GM18511 (cell line): ENCODE measurements around the gene CYP4F8.
"Not testable (repeated sequence)": the region's sequence is repeated elsewhere in the genome, so short reads cannot be mapped to it uniquely, and the experiment has no call there.

Source experiments
- ATAC-seq: cut with Tn5 transposase; IDR thresholded peaks from one replicate; pipeline ENCODE4 v1.9.1; 2021; ENCODE audit warnings: mild to moderate bottlenecking, moderate library complexity; ENCODE audit not compliant: unreplicated experiment

The CYP4F8 gene, protein sequence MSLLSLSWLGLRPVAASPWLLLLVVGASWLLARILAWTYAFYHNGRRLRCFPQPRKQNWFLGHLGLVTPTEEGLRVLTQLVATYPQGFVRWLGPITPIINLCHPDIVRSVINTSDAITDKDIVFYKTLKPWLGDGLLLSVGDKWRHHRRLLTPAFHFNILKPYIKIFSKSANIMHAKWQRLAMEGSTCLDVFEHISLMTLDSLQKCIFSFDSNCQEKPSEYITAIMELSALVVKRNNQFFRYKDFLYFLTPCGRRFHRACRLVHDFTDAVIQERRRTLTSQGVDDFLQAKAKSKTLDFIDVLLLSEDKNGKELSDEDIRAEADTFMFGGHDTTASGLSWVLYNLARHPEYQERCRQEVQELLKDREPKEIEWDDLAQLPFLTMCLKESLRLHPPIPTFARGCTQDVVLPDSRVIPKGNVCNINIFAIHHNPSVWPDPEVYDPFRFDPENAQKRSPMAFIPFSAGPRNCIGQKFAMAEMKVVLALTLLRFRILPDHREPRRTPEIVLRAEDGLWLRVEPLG

DNA sequence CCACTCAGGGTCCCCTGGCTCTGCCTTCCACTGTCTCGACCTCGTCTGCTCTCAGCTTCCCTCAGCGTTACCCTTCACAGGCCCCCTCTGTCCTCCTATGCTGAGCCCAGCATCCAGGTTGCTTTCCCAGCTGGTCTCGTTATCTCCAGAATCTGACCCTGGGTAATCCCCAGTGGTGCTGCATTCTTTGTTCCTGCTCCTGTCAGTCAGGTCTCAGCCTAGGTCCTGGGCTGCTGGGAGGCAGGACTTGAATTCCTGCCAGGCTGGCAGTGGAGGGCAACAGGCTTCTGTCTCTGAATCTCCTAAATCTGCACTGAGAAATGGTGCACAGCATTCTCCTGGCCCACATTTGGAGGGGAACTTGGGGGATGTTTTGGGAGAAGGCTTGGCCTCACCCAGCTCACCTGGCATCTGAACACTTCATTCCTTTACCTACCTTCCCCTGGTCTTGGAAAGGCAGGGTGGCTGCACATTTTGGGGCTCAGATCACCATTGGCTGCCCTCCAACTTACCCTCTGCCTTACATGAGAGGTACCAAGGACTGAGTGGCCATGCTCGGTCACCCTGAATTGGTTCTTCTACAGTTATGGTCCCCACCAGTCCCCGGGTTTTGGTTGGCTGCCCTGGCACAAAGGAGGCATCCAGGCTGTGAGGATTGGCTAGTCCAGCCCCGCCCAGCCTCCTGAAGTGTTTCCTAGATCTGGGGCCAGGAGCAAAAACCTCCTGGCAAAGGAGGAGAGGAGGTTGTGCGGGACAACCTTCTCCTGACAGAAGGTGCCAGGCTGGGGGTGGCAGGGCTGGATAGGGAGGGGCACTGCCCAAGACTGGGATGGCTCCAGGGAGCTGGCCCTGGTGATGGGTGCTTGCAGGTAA, at the start of gene CYP4F8:
Gene CYP4F8, plus strand, starts transcription at position 712 of the 873 bp plus-strand sequence. CDS start 399 bp downstream, outside the sequence.
- no peak for ATAC-seq

DNA sequence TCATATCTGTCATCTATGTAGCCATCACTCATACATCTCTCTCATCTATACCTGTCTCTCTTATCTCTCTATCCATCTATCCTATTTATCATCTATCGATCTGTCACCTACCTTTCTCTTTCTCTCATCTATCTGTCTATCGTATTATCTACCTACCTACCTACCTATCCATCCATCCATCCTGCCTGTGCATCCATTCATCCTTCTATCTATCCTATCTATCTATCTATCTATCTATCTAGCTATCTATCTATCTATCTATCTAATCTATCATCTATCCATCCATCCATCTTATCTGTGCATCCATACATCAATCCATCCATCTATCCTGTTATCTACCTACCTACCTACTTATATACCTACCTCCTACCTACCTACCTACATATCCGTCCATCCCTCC, 44.6 kb upstream of the CYP4F8 start:
- no peak for ATAC-seq

DNA sequence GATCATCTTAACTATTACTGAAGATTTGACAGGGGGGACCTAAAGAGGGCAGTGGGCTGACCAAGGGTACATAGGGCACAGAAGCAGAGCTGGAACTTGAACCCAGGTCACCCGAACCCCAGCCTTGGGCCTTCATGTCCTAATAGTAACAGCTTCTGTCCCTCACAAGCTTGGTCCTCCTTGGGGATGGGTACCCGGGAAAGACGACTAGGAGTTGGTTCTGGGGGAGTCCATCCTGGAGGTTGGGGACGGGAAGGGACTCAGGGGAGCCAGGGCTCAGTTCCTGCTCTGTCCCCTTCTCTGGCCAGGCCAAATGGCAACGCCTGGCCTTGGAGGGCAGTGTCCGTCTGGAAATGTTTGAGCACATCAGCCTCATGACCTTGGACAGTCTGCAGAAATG, 39.6 kb upstream of the CYP4F8 start:
- no peak for ATAC-seq

DNA sequence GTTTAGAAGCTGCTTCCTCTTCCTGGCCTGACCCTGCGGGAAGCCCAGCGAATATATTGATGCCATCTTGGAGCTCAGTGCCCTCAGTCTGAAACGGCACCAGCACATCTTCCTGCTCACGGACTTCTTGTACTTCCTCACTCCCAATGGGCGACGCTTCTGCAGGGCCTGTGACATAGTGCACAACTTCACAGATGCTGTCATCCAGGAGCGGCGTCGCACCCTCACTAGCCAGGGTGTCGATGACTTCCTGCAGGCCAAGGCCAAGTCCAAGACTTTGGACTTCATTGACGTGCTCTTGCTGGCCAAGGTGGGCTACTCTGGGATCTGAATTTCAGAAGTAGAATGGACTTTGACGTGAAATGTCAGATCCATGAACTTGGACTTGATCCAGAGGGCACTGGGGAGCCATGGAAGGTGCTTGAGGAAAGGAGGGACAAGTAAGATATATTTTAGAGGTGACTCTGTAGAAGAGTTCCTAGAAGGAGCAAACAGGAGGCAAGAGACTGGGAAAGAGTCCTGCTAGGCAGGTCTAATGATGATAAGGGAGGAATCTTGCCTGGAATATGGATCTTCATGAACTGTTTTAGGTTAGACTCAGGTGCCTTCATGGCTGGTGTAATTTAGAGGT, 38.4 kb upstream of the CYP4F8 start:
- ATAC-seq: no peak

DNA sequence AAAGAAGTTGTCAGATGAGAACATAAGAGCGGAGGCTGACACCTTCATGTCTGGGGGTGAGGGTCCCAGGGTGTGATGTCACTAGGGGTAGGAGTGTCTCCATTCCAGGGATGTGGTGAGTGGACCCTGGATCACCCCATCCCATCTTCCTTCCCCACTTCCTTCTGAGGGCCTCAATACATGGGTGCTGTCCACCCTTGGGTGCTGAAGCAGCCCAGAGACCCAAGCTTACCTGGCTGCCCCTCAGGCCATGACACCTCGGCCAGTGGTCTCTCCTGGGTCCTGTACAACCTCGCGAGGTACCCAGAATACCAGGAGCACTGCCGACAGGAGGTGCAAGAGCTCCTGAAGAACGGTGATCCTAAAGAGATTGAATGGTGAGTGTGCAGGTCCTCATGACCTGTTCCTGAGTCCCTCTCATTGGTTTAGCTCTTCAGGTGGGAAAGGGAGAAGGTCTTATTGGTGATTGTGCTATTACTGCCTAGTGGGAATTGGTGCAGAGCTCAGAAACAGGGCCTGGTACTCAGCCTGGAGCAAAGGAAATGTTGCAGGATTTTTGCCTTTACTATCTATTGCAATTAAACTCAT, 37.7 kb upstream of the CYP4F8 start:
- no peak for ATAC-seq

DNA sequence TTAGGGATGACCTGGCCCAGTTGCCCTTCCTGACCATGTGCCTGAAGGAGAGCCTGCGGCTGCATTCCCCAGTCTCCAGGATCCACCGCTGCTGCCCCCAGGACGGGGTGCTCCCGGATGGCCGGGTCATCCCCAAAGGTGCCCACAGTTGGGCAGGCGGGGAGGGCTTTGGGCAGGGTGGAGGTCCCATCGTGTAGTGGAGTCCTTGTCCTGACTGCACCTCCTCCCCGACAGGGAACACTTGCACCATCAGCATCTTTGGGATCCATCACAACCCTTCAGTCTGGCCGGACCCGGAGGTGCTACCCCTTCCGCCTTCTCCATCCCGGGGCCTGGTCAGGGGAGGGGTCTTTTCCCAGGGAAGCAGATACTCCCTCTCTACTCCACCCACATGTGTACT, 31.7 kb upstream of the CYP4F8 start:
- no peak for ATAC-seq

DNA sequence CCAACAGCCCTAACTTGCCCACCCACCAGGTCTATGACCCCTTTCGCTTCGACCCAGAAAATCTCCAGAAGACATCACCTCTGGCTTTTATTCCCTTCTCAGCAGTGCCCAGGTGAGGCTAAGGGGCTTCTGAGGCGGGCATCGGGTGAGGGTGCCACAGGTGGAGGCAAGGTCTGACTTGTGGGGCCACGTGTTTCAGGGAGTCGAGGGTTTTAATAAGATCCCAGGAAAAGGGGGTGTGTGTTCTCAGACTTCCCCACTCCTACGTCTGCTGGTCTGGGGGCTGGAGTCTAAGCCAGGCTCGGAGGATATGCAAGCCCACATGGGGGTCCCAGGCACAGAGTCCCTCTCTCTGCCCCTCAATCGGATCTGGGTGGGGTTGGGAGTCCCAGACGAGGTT, 30.9 kb upstream of the CYP4F8 start:
- ATAC-seq: no peak

DNA sequence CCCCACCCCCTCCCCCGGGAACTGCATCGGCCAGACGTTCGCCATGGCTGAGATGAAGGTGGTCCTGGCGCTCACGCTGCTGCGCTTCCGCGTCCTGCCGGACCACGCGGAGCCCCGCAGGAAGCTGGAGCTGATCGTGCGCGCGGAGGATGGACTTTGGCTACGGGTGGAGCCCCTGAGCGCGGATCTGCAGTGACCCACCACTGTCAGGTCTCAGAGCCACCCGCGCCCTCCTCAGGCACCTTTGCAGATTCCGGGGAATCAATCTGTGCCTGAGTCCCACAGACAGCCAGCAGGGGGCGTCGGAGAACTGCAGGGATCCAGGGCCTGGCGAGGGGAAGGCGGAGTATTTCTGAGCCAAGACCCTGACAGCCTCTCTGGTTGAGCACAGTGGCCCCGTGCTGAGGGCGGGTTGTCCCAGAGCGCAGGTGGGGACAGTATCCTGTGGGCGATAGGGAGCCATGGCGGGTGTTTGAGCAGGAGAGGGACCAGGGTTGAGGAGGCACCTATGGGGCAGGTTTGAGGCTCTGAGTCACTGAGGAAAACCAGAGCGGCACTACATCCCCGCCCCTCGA, 30.4 kb upstream of the CYP4F8 start:
- no peak for ATAC-seq

DNA sequence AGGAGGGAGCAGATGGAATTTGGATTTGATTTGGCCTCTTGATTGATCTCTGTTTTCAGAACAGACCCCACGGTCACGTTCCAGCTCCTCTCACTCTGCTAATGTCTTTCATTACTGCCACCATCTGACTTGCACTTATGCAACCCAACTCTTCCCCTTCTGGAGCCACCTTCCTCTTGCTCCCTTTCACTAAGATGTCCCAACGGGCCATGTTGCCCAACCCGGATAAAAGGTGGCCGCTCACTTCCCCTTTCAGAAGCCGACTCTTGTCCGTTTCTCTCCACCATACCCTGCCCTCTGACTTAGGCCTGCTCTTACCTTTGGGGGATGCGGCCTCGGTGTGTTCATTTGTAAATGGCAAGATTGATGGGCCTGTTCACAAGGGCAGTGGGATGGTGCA, 27.4 kb upstream of the CYP4F8 start:
- ATAC-seq: no peak

DNA sequence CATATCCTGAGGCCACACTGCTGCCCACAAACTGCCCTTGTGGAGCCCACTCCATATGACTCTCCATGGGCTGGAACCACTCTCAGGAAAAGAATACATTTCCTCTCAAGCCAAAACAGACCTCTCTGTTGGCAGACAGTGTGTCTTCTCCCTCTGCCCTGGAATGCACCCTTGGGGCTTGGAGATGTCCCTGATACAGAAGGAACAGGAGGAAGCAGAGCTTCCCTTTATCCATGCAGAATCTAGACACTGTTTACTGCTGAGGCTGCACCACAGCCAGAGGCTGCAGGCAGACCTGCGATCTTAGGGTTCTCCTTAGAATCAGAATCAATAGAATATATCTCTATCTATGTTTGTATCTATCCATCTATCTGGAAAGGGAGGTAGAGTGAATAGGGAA, 26.8 kb upstream of the CYP4F8 start:
- no peak for ATAC-seq

DNA sequence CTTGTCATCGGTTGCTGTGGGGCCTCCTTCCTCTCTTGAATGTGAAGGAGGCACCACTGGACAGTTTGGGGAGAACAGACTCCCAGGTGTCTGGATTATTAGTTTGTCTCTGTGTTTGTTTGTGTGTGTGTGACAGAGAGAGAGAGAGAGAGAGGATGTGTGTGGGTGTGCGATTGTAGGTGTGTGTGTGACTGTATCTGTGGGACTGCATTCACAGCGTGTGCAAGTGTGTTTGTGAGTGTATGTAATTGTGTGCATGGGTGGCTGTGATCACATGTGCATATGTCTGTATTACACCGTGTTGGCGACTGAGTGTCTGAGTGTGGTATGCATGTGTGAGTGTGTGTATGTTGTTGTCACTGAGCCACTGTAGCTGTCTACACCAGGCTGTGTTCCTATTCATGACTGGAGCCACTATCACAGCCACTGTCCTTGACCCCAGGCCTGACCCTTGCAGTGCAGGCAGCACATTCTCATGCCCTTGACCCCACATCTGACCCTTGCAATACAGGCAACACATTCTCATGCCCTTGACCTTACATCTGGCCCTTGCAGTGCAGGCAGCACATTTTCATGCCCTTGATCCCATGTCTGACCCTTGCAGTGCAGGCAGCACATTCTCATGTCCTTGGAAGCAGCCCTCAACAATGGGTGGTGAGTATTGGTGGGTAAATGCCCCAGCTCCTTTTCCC, 25.1 kb upstream of the CYP4F8 start:
- ATAC-seq: no peak

DNA sequence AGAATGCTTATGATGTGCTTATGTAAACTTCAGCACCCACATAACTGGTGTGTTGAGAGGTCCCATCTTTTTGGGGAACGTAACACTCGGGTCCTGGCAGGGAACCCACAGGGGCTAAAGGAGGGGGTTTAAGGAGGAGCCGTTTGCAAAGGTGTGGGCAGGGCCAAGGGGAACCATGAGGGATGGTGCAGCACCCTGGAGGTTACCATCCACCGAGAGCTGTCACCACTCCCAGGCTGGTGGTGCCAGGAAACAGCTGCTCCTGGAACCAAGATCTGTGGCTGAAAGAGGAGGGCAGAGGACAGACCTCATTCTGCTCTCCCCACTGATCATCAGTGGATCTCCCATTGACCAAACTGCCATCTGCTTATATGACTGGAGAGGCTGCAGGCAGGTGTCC, 23.2 kb upstream of the CYP4F8 start:
- ATAC-seq: no peak

DNA sequence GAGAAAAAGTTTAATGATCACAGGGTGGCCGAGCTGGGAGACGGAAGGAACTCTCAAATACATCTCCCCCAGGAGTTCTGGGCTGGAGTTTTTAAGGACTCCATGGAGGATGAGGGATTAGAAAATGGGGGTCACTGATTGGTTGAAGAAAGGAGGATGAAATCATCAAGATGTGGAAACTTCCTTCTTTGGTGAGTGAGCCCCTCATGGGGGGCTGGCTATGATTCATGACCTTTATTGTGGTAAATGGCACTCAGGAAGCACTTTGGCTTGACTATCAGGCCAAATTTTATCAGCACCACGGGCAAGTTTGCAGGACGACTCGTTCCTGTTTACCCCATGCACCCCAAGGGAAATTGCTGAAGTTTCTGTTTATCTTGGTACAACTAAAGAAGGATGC, 22.5 kb upstream of the CYP4F8 start:
- ATAC-seq: not testable (repeated sequence)

DNA sequence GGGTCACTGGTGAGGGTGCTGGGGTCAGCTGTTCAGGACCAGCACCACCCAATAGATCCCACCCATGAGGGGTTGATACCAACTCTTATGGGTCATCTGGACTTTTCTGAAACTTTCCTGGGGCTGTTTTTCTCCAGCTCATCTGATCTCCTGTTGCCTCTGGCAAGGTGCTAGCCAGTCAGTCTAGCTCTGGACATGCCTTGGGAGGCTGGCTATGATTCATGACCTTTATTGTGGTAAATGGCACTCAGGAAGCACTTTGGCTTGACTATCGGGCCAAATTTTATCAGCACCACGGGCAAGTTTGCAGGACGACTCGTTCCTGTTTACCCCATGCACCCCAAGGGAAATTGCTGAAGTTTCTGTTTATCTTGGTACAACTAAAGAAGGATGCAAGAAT, 21.3 kb upstream of the CYP4F8 start:
- ATAC-seq: not testable (repeated sequence)

DNA sequence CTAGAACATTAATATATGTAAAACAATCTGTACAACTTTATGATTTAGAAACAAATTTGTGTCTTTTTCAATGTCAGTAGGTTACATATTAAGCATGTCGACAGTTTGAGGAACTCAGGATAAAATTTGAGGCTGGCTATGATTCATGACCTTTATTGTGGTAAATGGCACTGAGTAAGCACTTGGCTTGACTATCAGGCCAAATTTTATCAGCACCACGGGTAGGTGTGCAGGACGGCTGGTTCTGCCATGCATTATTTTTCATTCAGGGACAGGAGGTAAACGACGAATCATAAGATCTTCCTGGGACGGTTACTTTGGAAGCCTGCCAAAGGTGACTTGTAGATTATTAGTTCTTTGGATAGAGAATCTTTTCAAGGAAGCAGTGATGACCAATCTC, 19.9 kb upstream of the CYP4F8 start:
- ATAC-seq: no peak

DNA sequence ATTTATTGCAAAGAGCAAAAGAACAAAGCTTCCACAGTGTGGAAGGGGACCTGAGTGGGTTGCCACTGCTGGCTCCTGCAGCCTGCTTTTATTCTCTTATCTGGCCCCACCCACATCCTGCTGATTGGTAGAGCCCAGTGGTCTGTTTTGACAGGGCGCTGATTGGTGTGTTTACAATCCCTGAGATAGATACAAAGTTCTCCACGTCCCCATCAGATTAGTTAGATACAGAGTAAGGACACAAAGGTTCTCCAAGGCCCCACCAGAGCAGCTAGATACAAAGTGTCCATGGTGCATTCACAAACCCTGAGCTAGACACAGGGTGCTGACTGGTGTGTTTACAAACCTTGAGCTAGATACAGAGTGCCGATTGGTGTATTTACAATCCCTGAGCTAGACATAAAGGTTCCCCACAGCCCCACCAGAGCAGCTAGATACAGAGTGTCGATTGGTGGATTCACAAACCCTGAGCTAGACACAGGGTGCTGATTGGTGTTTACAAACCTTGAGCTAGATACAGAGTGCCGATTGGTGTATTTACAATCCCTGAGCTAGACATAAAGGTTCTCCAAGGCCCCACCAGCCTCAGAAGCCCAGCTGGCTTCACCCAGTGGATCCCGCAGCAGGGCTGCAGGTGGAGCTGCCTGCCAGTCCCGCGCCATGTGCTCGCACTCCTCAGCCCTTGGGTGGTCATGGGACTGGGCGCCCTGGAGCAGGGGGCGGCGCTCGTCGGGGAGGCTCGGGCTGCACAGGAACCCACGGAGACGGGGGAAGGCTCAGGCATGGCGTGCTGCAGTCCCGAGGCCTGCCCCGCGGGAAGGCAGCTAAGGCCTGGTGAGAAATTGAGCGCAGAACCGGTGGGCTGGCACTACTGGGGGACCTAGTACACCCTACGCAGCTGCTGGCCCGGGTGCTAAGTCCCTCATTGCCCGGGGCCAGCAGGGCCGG, 6.8 kb upstream of the CYP4F8 start:
- ATAC-seq: not testable (repeated sequence)

DNA sequence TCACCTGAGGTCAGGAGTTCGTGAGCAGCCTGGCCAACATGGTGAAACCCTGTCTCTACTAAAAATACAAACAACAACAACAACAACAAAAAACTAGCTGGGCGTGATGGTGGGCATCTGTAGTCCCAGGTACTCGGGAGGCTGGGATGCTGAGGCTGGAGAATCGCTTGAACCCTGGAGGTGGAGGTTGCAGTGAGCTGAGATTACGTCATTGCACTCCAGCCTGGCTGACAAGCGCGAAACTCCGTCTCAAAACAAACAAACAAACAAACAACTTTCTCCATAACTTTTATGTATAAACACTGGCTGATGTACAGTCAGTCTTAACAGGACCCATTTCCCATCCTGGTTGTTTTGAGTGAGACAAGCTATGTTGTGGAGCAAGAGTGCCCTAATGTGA, 5.8 kb upstream of the CYP4F8 start:
- no peak for ATAC-seq

DNA sequence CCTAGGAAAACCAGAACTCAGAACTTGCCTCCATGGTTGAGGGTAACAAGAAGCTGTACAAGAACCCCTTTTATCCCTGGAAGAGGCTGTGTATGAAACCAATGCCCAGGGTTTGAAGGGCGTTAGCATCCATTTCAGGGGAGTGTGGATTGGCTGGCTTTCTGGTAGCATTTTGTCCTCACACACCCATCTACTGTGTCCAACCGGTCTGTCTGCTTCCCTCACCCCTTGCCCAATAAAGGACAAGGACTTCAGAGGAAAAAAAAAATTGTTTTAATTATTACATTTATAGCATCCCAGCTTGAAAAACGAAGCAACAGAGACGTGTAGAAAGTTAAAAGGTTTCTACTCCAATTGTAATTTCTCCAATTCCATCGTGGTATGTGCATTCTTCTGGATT, 2.7 kb upstream of the CYP4F8 start:
- ATAC-seq: no peak

DNA sequence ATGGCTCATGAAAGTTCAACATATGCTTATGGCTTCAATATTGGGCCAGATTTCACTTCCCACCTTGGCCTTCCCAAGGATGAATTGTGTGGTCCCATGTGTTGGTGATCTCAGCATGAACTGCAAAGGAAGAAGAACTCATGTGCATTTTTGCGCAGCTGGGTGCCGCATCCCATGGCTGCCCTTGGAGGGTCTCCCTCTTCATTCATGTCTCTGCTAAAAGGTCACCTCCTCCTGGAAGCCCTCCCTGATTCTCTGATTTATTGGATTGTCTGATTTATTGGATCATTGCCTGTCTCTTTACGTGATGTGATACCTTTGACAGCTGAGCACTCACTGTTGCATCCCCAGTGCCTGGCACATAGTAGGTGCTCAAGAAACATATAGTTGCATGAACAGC, 1.7 kb upstream of the CYP4F8 start:
- no peak for ATAC-seq
